RWPE1 (cell line): ENCODE results near the gene CLPTM1.

ENCODE experiments used
- CTCF ChIA-PET: fragments of 350-600 bp; sonication (Branson Sonifier 250); formaldehyde crosslinking; extraction: SDS; loops from one replicate; lab custom pipeline; 2021; lab: Yijun Ruan, JAX
- POLR2A ChIA-PET: fragments of 400-600 bp; formaldehyde crosslinking; extraction: SDS; loops from one replicate; lab custom pipeline; 2020; ENCODE audit warnings: antibody characterized with exemption; ENCODE audit not compliant: low non-redundant PET; lab: Yijun Ruan, JAX
- DNase-seq: peaks from one replicate; pipeline ENCODE4 v3.0.0; 2012; ENCODE audit warnings: low spot score
- H3K27ac ChIP-seq: fragments of 450-650 bp; 2 replicates; pipeline ENCODE4 v1.5.1; 2017
- TF ChIP-seq, protein P1 (sequence below): fragments of 450-650 bp; conservative IDR thresholded peaks from 2 replicates; pipeline ENCODE4 v1.5.1; 2017; ENCODE audit warnings: low read depth, mild to moderate bottlenecking

Gene CLPTM1

DNA sequence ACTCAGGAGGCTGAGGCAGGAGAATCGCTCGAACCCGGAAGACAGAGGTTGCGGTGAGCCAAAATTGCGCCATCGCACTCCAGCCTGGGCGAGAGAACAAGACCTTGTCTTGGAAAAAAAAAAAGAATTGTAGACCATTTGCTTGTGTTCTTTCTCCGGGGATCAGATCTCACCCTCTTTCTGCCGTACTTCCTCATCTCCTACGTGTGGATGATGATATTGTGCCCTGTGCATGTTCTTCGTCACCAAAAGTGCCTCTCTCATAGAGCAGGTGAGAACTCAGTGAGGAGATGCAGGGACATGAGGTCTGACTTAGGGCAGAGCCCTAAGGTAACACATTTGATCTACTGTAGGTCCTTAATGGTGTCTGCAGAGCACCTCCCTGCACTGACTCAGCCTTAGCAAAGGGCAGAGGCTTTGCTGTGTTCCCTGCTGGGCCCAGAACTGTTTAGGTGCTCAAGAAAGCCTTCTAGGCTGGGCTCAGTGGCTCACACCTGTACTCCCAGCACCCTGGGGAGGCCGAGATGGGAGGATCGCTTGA is 8.1 kb upstream of the CLPTM1 start:
- no peak overlapping the region; the same call in 1 of the 2 replicates for H3K27ac ChIP-seq
- POLR2A ChIA-PET: no interaction called here
- TF ChIP-seq, protein P1, sequence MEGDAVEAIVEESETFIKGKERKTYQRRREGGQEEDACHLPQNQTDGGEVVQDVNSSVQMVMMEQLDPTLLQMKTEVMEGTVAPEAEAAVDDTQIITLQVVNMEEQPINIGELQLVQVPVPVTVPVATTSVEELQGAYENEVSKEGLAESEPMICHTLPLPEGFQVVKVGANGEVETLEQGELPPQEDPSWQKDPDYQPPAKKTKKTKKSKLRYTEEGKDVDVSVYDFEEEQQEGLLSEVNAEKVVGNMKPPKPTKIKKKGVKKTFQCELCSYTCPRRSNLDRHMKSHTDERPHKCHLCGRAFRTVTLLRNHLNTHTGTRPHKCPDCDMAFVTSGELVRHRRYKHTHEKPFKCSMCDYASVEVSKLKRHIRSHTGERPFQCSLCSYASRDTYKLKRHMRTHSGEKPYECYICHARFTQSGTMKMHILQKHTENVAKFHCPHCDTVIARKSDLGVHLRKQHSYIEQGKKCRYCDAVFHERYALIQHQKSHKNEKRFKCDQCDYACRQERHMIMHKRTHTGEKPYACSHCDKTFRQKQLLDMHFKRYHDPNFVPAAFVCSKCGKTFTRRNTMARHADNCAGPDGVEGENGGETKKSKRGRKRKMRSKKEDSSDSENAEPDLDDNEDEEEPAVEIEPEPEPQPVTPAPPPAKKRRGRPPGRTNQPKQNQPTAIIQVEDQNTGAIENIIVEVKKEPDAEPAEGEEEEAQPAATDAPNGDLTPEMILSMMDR: no peak
- DNase-seq: no peak
- CTCF ChIA-PET: no interaction called here

DNA sequence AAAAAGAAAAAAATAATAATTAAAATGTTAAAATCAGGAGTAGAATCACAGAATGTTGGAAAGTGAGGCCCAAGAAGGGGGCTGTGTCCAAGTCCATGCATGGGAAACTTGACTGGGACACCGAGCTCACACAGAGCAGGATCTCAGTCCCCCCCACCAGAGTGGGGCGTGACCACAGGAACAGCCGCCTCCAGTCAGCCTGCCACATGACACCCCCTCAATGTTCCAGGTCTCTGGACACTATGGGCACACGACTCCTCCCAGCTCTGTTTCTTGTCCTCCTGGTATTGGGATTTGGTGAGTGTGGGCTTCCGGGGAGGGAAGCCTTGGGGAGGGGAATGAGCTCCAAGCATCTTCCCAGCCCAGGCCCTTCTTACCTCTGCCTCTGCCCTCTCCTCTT is 6.9 kb upstream of the CLPTM1 start:
- POLR2A ChIA-PET: no interaction called here
- CTCF ChIA-PET: no interaction called here
- H3K27ac ChIP-seq: no peak overlapping the region
- no peak for DNase-seq
- TF ChIP-seq, protein P1: no peak

DNA sequence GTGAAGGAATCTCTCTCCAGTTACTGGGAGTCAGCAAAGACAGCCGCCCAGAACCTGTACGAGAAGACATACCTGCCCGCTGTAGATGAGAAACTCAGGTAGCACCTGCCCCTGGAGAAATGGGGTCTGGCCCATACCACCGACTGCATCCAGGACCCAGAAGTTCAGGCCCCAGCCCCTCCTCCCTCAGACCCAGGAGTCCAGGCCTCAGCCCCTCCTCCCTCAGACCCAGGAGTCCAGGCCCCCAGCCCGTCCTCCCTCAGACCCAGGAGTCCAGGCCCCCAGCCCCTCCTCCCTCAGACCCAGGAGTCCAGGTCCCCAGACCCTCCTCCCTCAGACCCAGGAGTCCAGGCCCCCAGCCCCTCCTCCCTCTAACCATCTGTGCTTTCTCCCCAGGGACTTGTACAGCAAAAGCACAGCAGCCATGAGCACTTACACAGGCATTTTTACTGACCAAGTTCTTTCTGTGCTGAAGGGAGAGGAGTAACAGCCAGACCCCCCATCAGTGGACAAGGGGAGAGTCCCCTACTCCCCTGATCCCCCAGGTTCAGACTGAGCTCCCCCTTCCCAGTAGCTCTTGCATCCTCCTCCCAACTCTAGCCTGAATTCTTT is 6.3 kb upstream of the CLPTM1 start:
- no peak overlapping the region for H3K27ac ChIP-seq
- no peak for DNase-seq
- ChIA-PET POLR2A (no interaction called here), CTCF (interaction anchor here (0.6 kb wide), 1 partner anchor 1225 kb away, joined by 3 read pairs; no protein-coding TSS in a partner anchor)
- TF ChIP-seq, protein P1: no peak

DNA sequence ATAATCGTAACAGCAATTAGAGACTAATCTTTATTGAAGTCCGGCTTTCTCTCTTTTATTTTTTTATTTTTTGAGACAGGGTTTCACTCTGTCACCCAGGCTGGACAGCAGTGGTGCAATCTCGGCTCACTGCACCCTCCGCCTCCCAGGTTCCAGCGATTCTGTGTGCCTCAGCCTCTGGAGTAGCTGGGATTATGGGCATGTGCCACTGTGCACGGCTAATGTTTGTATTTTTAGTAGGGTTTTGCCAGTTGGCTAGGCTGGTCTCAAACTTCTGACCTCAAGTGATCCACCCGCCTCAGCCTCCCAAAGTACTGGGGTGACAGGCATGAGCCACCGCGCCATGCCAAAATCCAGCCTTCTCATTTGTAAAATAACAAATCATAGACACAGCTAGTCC is 5.6 kb upstream of the CLPTM1 start:
- CTCF ChIA-PET: no interaction called here
- DNase-seq: no peak
- POLR2A ChIA-PET: no interaction called here
- H3K27ac ChIP-seq: no peak overlapping the region
- TF ChIP-seq, protein P1: no peak

DNA sequence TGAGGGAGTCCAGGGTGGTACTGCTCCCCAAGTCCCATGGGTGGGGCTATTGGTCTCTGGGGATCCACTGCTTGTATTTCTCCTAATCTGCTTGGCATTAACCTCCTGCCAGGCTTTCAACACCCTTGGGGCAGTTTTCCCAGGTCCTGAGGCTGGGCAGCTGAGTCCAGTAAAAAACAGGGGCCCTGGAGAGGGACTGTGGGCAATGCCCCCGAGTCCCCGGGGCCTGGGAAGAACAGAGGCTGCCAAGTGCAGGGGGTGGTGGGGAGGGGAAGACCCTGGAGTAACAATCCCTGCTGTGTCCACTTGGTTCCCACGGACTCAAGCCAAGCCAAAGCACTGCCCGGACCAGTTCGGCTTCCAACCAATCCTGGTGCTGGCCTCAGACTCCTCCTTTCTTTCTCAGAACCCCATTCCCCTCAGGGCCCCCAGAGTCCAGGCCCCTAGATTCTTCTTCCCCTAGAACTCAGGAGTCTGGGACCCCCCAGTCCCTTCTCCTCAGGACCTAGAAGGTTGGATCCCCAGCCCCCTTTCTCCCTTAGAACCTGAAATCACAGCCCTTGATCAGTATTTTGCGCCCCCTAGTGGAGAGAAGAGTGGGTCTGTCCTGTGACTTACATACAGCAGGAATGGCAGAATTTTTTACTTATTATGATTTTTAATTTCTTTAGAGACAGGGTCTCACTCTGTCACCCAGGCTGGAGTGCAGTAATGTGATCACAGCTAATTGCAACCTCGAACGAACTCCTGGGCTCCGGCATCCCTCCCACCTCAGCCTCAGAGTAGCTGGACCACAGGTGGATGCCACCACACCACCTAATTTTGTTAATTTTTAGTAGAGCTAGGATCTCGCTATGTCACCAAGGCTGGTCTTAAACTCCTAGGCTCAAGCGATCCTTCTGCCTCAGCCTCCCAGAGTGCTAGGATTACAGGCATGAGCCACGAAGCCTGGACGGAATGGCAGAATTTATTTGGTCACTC is 3.7 kb upstream of the CLPTM1 start:
- peak; percentile 84 for DNase-seq
- ChIA-PET CTCF (interaction anchor here (0.5 to 1.6 kb wide), 9 partner anchors 35 to 1701 kb away, joined by 3 to 9 read pairs (median 3); no protein-coding TSS in a partner anchor), POLR2A (no interaction called here)
- TF ChIP-seq, protein P1: peak; percentile 88
- peak overlapping the region; percentile 61 for H3K27ac ChIP-seq

DNA sequence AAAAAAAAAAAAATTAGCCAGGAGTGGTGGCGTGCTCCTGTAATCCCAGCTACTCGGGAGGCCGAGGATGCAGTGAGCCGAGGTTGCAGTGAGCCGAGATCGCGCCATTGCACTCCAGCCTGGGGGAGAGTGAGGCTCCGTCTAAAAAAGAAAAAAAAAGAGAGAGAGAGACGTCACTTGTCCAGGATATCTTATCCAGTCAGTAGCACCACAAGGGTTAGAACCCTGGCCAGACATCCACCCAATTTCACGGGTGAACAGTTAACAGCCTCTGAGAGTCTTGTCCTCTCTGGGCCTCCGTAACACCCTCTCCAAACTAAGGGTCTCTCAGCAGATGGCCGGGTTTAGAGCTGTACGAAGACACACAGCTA is 917 bp upstream of the CLPTM1 start:
- TF ChIP-seq, protein P1: no peak
- H3K27ac ChIP-seq: peak overlapping the region; percentile 92
- DNase-seq: no peak
- POLR2A ChIA-PET: interaction anchor here (0.6 to 0.7 kb wide), 2 partner anchors 55 to 65 kb away, joined by 4 to 5 read pairs; no protein-coding TSS in a partner anchor
- CTCF ChIA-PET: interaction anchor here (0.7 kb wide), 1 partner anchor 9 kb away, joined by 3 read pairs; no protein-coding TSS in a partner anchor
